GM12872 (cell line): ENCODE results near the gene PRPF6.

Experiments
- TF ChIP-seq, protein P1 (sequence below): IDR thresholded peaks from 3 replicates; pipeline ENCODE4 v1.5.1; 2011; ENCODE audit warnings: low read depth, mild to moderate bottlenecking, low read length, moderate library complexity; ENCODE audit not compliant: insufficient read depth

PRPF6 gene

GRCh38 chr20:64001607-64002011 lies 20.7 kb downstream of the PRPF6 start:
- TF ChIP-seq, protein P1, sequence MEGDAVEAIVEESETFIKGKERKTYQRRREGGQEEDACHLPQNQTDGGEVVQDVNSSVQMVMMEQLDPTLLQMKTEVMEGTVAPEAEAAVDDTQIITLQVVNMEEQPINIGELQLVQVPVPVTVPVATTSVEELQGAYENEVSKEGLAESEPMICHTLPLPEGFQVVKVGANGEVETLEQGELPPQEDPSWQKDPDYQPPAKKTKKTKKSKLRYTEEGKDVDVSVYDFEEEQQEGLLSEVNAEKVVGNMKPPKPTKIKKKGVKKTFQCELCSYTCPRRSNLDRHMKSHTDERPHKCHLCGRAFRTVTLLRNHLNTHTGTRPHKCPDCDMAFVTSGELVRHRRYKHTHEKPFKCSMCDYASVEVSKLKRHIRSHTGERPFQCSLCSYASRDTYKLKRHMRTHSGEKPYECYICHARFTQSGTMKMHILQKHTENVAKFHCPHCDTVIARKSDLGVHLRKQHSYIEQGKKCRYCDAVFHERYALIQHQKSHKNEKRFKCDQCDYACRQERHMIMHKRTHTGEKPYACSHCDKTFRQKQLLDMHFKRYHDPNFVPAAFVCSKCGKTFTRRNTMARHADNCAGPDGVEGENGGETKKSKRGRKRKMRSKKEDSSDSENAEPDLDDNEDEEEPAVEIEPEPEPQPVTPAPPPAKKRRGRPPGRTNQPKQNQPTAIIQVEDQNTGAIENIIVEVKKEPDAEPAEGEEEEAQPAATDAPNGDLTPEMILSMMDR = no peak

GRCh38 chr20:64003960-64004725 lies 23.2 kb downstream of the PRPF6 start:
- TF ChIP-seq, protein P1 = no peak

DNA sequence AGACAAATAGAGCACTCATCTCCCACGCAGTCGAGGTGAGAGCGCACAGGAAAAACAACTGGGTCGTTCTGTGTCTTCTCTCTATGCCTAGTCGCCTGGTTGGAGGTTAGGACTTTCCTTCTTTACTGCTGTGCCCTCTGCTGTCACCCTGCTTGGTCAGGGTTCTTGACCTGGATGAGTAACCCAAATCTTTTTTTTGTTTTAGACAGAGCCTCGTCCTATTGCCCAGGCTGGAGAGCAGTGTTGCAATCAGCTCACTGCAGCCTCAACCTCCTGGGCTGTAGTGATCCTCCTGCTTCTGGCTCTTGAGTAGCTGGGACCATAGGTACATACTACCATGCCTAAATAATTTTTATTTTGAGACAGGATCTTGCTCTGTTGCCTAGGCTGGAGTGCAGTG lies 24.5 kb downstream of the PRPF6 start:
- TF ChIP-seq, protein P1 = no peak

DNA sequence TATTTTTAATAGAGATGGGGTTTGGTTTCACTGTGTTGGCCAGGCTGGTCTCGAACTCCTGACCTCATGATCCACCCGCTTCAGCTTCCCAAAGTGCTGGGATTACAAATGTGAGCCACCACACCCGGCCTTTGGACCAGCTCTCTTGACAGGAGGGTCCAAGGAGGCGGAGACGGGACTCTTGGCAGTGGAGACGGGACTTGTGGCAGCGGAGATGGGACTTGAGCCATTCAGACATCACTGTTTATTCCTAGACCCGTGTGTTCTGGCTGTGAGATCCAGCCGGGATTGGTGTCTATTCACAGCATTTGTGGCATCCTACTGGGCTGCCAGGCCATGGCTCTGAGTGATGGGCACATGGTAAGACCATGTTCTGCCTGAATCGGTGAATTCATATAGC lies 25.6 kb downstream of the PRPF6 start:
- TF ChIP-seq, protein P1 = no peak

- TF ChIP-seq, protein P1 = no peak
Measured at GRCh38 chr20:64006902-64007301, 26.0 kb downstream of the PRPF6 start.

GRCh38 chr20:64009811-64010387 lies 29.0 kb downstream of the PRPF6 start:
- TF ChIP-seq, protein P1 = no peak

DNA sequence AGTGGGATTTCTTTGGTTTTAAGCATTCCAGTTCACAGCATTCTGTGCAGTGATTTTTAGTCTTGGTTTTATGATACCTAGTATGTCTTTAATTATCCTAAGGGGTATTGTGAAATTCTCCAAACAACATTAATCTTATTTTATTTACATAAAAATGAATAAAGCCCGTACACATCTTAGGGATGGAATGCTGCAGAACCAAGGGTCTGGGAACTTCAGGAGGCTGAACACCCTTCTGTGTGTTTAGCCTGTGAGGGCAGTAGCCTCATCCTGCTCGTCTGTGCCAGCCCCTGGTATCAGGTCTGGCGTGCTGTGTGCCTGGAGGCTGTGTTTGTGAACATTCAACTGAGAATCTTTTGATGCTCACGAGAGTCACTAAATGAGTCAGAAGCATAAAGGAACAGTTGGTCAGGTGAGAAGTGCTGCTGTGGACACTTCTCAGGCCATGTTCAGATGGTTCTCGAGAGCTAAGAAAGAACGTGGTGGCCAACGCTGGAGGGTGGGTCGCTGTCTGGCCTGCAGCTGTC lies 29.8 kb downstream of the PRPF6 start:
- TF ChIP-seq, protein P1 = no peak
